H1 (cell line): ENCODE results near the gene RAP1GDS1. TPM values are rescaled to one million over a fixed set of nuclear protein-coding genes. Genes with fewer than 3 reads are reported as not detected.

Experiments used
- CTCF ChIA-PET: fragments of 300-600 bp; sonication (Branson Sonifier 250); formaldehyde crosslinking; loops from one replicate; lab custom pipeline; 2021; ENCODE audit not compliant: partially characterized antibody; lab: Charles Lee
- POLR2A ChIA-PET: fragments of 300-600 bp; sonication (Branson Sonifier 250); formaldehyde crosslinking; loops from one replicate; lab custom pipeline; 2021; ENCODE audit warnings: inconsistent platforms; ENCODE audit not compliant: partially characterized antibody; lab: Charles Lee
- DNase-seq, 2 experiments: peaks; one replicate each; pipeline versions ENCODE4 v3.0.0 to v3.0.0-alpha.2; 2010 to 2022; ENCODE audit warnings: low spot score in 2 of 2, low read depth in 1 of 2, mixed read lengths in 1 of 2
- FAIRE-seq: peaks from 2 replicates; lab custom pipeline; 2011; peaks lifted over from hg19 to GRCh38; lab: Jason Lieb, UNC
- H2AFZ ChIP-seq: 2 replicates; pipeline ENCODE4 v1.8.1; 2012; ENCODE audit warnings: low read length, inconsistent platforms
- H2AK5ac ChIP-seq: 2 replicates; pipeline ENCODE4 v1.6.1; 2013; ENCODE audit warnings: low read depth, low read length
- H2BK120ac ChIP-seq: replicated peaks from 2 replicates; pipeline ENCODE3; 2013; ENCODE audit warnings: low read depth, low read length, inconsistent platforms
- H2BK12ac ChIP-seq: 2 replicates; pipeline ENCODE4 v1.6.1; 2013; ENCODE audit warnings: low read depth, low read length
- H2BK15ac ChIP-seq: 2 replicates; pipeline ENCODE4 v1.6.1; 2013; ENCODE audit warnings: low read length
- H2BK20ac ChIP-seq: 2 replicates; pipeline ENCODE4 v1.6.1; 2013; ENCODE audit warnings: low read length
- H2BK5ac ChIP-seq: 2 replicates; pipeline ENCODE4 v1.6.1; 2013; ENCODE audit warnings: low read depth, low read length
- H3K14ac ChIP-seq: 2 replicates; pipeline ENCODE4 v1.6.1; 2013; ENCODE audit warnings: inconsistent platforms; ENCODE audit not compliant: insufficient read length
- H3K18ac ChIP-seq: 2 replicates; pipeline ENCODE4 v1.6.1; 2013; ENCODE audit warnings: low read length; ENCODE audit errors: extremely low read depth
- H3K23ac ChIP-seq: 2 replicates; pipeline ENCODE4 v1.6.1; 2013; ENCODE audit warnings: inconsistent platforms; ENCODE audit not compliant: insufficient read length
- H3K23me2 ChIP-seq: 2 replicates; pipeline ENCODE4 v1.6.1; 2013; ENCODE audit warnings: low read depth, low read length
- H3K27ac ChIP-seq: 2 replicates; pipeline ENCODE4 v1.6.1; 2011; ENCODE audit warnings: low read depth, low read length, inconsistent platforms
- H3K27me3 ChIP-seq, 4 experiments: replicated peaks in 1 of 4; 1 replicate in 1 of 4; 2 replicates in 3 of 4; pipeline versions ENCODE4 v1.6.1 to v1.8.1; 2011 to 2013; ENCODE audit warnings: low read length in 3 of 4, mild to moderate bottlenecking in 3 of 4, inconsistent platforms in 2 of 4, mixed read lengths in 2 of 4, moderate library complexity in 1 of 4; ENCODE audit not compliant: control insufficient read depth in 3 of 4, insufficient read depth in 3 of 4; ENCODE audit errors: extremely low read depth in 1 of 4
- H3K36me3 ChIP-seq, 4 experiments: 2 replicates each; pipeline versions ENCODE4 v1.6.1 to v1.8.1; 2011 to 2013; ENCODE audit warnings: mild to moderate bottlenecking in 4 of 4, low read length in 3 of 4, moderate library complexity in 2 of 4, control low read depth in 1 of 4, inconsistent platforms in 1 of 4; ENCODE audit not compliant: insufficient read depth in 4 of 4, control insufficient read depth in 2 of 4
- H3K4ac ChIP-seq: replicated peaks from 2 replicates; pipeline ENCODE3; 2013; ENCODE audit warnings: low read length, low read depth, mixed read lengths, inconsistent platforms; ENCODE audit not compliant: insufficient read length
- H3K4me1 ChIP-seq, 4 experiments: replicated peaks in 1 of 4; 1 replicate in 1 of 4; 2 replicates in 3 of 4; pipeline versions ENCODE4 v1.6.1 to v1.8.1; 2011 to 2013; ENCODE audit warnings: low read length in 3 of 4, inconsistent platforms in 2 of 4, mixed read lengths in 1 of 4; ENCODE audit not compliant: insufficient read depth in 4 of 4, control insufficient read depth in 3 of 4
- H3K4me2 ChIP-seq, 2 experiments: 2 replicates each; pipeline versions ENCODE4 v1.6.1 to v1.8.1; 2011 to 2013; ENCODE audit warnings: low read depth in 2 of 2, low read length in 2 of 2, control low read depth in 1 of 2, inconsistent platforms in 1 of 2, mild to moderate bottlenecking in 1 of 2; ENCODE audit not compliant: insufficient read depth in 1 of 2
- H3K4me3 ChIP-seq, 4 experiments: fragments of 200-600, 300-600 bp in 1 of 4; sonication (generic), shearing (Covaris generic), sonication (Bioruptor Twin) in 1 of 4; 2 replicates each; pipeline versions ENCODE4 v1.5.1 to v1.8.1; 2011 to 2016; ENCODE audit warnings: low read length in 4 of 4, low read depth in 3 of 4, control low read depth in 2 of 4, inconsistent platforms in 2 of 4, mild to moderate bottlenecking in 2 of 4, mixed read lengths in 1 of 4, moderate library complexity in 1 of 4; ENCODE audit not compliant: insufficient read depth in 2 of 4; ENCODE audit errors: extremely low read depth in 1 of 4
- H3K56ac ChIP-seq: replicated peaks from 2 replicates; pipeline ENCODE3; 2013; ENCODE audit warnings: low read depth, mild to moderate bottlenecking, mixed read lengths, low read length, inconsistent platforms; ENCODE audit not compliant: insufficient read length
- H3K79me1 ChIP-seq: 2 replicates; pipeline ENCODE4 v1.6.1; 2013; ENCODE audit warnings: low read depth, low read length, control low read depth
- H3K79me2 ChIP-seq, 2 experiments: 2 replicates each; pipeline versions ENCODE4 v1.6.1 to v1.8.1; 2012 to 2013; ENCODE audit warnings: low read length in 2 of 2, mild to moderate bottlenecking in 2 of 2, inconsistent platforms in 1 of 2; ENCODE audit not compliant: insufficient read depth in 2 of 2, control insufficient read depth in 1 of 2
- H3K9ac ChIP-seq, 4 experiments: replicated peaks in 1 of 4; 1 replicate in 1 of 4; 2 replicates in 3 of 4; pipeline versions ENCODE4 v1.6.1 to v1.8.1; 2011 to 2013; ENCODE audit warnings: low read depth in 3 of 4, low read length in 3 of 4, control low read depth in 2 of 4, mild to moderate bottlenecking in 2 of 4, moderate library complexity in 2 of 4, inconsistent platforms in 1 of 4; ENCODE audit errors: extremely low read depth in 1 of 4
- H3K9me3 ChIP-seq, 2 experiments: 2 replicates each; pipeline versions ENCODE4 v1.6.1 to v1.8.1; 2012 to 2013; ENCODE audit warnings: mild to moderate bottlenecking in 2 of 2, moderate library complexity in 2 of 2, control low read depth in 1 of 2, inconsistent platforms in 1 of 2, low read depth in 1 of 2, low read length in 1 of 2, mixed read lengths in 1 of 2; ENCODE audit not compliant: insufficient read depth in 2 of 2
- H4K20me1 ChIP-seq, 2 experiments: replicated peaks in 1 of 2; 2 replicates each; pipeline versions ENCODE3 to v1.8.1; 2011 to 2013; ENCODE audit warnings: inconsistent platforms in 2 of 2, low read length in 2 of 2, mild to moderate bottlenecking in 1 of 2; ENCODE audit not compliant: insufficient read depth in 2 of 2, control insufficient read depth in 1 of 2
- H4K5ac ChIP-seq: 2 replicates; pipeline ENCODE4 v1.6.1; 2013; ENCODE audit warnings: low read length, low read depth, mixed read lengths, inconsistent platforms; ENCODE audit not compliant: insufficient read length
- H4K8ac ChIP-seq: 2 replicates; pipeline ENCODE4 v1.8.0; 2013; ENCODE audit warnings: mild to moderate bottlenecking, moderate library complexity, low read length, inconsistent platforms; ENCODE audit not compliant: insufficient read depth; ENCODE audit errors: extremely low read depth
- H4K91ac ChIP-seq: replicated peaks from 2 replicates; pipeline ENCODE3; 2013; ENCODE audit warnings: low read length, mixed read lengths, inconsistent platforms; ENCODE audit not compliant: insufficient read length
- CBX8 ChIP-seq: fragments of 300-800, 300-1000 bp; sonication (generic); IDR thresholded peaks from 2 replicates; pipeline ENCODE4 v1.7.1; 2016; ENCODE audit warnings: low read depth, low read length, borderline replicate concordance
- KDM4A ChIP-seq: IDR thresholded peaks from one replicate; pipeline ENCODE4 v1.7.1; 2012; ENCODE audit warnings: low read depth, mild to moderate bottlenecking, moderate library complexity, low read length, inconsistent platforms; ENCODE audit not compliant: severe bottlenecking
- SP1 ChIP-seq: IDR thresholded peaks from 2 replicates; pipeline ENCODE4 v1.6.1; 2011; ENCODE audit warnings: low read depth, low read length
- TBP ChIP-seq: IDR thresholded peaks from 2 replicates; pipeline ENCODE4 v1.6.1; 2011; ENCODE audit warnings: low read depth, low read length, improper control_type of control experiment
- WGBS, 2 experiments: shearing (Covaris generic) in 1 of 2; methylation state at CpG; one replicate each; pipeline versions ENCODE4 v1.1.6 to v1.1.7; 2013 to 2015; ENCODE audit warnings: low lambda C conversion rate in 2 of 2, mixed read lengths in 2 of 2, inconsistent platforms in 1 of 2, low coverage in 1 of 2, missing lambda C conversion rate in 1 of 2; ENCODE audit not compliant: insufficient replicate concordance in 2 of 2, insufficient coverage in 1 of 2, insufficient read length in 1 of 2; ENCODE audit errors: extremely low coverage in 1 of 2, missing lambda C conversion rate in 1 of 2; 5-methylcytosine and 5-hydroxymethylcytosine counted together
- polyA plus RNA-seq, 7 experiments: library from polyadenylated mRNA; depleted of rRNA in 3 of 7; stranded (reverse) in 5 of 7; unstranded in 2 of 7; fragments of >200 nt in 5 of 7; fragments of 200-250 nt in 2 of 7; gene quantifications; 1 replicate in 5 of 7; 2 replicates in 1 of 7; 4 replicates in 1 of 7; pipeline versions ENCODE4 v1.2.1 to v1.2.3, GENCODE V29; 2011 to 2013; ENCODE audit warnings: missing spikeins in 2 of 7, mixed read lengths in 2 of 7
- total RNA-seq: library from RNA; stranded (reverse); fragmentation: NEBNext Ultra II Directional; extraction: Animal tissue kit (Norgen Biotek cat#: 25700); gene quantifications from 2 replicates; pipeline ENCODE4 v1.2.1, GENCODE V29; 2021

Gene RAP1GDS1
- total and polyA plus RNA-seq, 2 of the 8 experiments (the other 6 are each of a cell fraction or from before 2014, with no cell fraction given): 12.8 to 31.9 TPM

GRCh38 chr4:98406819-98407218 lies 145.6 kb downstream of the RAP1GDS1 start:
- no peaks in the 10 kb centered on the region for H3K79me1 ChIP-seq
- no peaks in the 10 kb centered on the region for H4K20me1 ChIP-seq
- H4K91ac ChIP-seq: no peak overlapping the region
- ChIA-PET POLR2A (no interaction called here), CTCF (no interaction called here)
- H3K4me3 ChIP-seq: no peak overlapping the region
- no peaks in the 10 kb centered on the region for H3K23me2 ChIP-seq
- no peak for TF ChIP-seq KDM4A
- no peak for TF ChIP-seq SP1
- TF ChIP-seq TBP: no peak
- TF ChIP-seq CBX8: no peak
- no peaks in the 10 kb centered on the region for H3K27me3 ChIP-seq
- no peak overlapping the region for H3K9ac ChIP-seq
- H2BK120ac ChIP-seq: no peak overlapping the region
- no peak overlapping the region for H4K5ac ChIP-seq
- no peak overlapping the region for H2BK20ac ChIP-seq
- no peaks in the 10 kb centered on the region for H3K79me2 ChIP-seq
- no peak overlapping the region for H2AFZ ChIP-seq
- H3K9me3 ChIP-seq: no peaks in the 10 kb centered on the region
- no peak for FAIRE-seq
- H3K4me1 ChIP-seq: no peaks in the 10 kb centered on the region
- DNase-seq: no peak
- no peak overlapping the region for H3K4me2 ChIP-seq
- H2BK15ac ChIP-seq: no peak overlapping the region
- no peak overlapping the region for H3K14ac ChIP-seq
- H3K4ac ChIP-seq: no peak overlapping the region
- no peak overlapping the region for H3K56ac ChIP-seq
- no peak overlapping the region for H2BK12ac ChIP-seq
- H2AK5ac ChIP-seq: no peak overlapping the region
- 78% methylated on average over 2 of the region's 2 CpGs; no CpG with 5 or more reads in 1 of the 2 experiments for WGBS, 2 experiments
- H3K27ac ChIP-seq: no peak overlapping the region
- H3K36me3 ChIP-seq: no peaks in the 10 kb centered on the region
- no peak overlapping the region for H2BK5ac ChIP-seq
- no peak overlapping the region for H4K8ac ChIP-seq
- H3K23ac ChIP-seq: no peak overlapping the region
- no peak overlapping the region for H3K18ac ChIP-seq
